Stimulated activated CD8-positive, alpha-beta memory T cell treated with anti-CD3 and anti-CD28 coated beads, Interleukin-12 subunit alpha, Interleukin-12 subunit beta, amount 100 ng/mL, for 4 hours (primary cell): Measurements from ENCODE around the gene DOCK10.
"Not testable (repeated sequence)": the region's sequence is repeated elsewhere in the genome, so short reads cannot be mapped to it uniquely, and the experiment has no call there.

Experiments used
- DNase-seq: peaks from one replicate; pipeline ENCODE4 v3.0.0-alpha.2; 2020; ENCODE audit warnings: low read depth

The DOCK10 gene

DNA sequence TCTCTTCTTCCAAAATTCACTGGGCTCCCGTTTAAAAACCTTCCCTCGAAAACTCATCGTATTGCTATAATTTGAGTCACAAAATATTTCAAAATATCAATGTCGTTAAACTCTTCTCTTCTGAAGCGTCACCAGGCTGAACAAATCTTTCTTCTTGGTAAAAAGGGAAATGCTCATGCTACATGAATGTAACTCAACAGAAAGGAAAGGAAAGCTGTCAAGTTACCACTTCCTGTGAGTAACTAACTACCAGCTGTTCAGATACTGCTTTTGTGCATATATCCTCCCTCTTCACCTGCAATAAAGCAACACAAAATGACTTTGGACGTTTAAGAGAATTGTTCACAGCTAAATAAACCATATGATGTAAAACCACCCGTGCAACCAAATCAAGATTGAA, 95.4 kb downstream of the DOCK10 start:
- DNase-seq = no peak

DNA sequence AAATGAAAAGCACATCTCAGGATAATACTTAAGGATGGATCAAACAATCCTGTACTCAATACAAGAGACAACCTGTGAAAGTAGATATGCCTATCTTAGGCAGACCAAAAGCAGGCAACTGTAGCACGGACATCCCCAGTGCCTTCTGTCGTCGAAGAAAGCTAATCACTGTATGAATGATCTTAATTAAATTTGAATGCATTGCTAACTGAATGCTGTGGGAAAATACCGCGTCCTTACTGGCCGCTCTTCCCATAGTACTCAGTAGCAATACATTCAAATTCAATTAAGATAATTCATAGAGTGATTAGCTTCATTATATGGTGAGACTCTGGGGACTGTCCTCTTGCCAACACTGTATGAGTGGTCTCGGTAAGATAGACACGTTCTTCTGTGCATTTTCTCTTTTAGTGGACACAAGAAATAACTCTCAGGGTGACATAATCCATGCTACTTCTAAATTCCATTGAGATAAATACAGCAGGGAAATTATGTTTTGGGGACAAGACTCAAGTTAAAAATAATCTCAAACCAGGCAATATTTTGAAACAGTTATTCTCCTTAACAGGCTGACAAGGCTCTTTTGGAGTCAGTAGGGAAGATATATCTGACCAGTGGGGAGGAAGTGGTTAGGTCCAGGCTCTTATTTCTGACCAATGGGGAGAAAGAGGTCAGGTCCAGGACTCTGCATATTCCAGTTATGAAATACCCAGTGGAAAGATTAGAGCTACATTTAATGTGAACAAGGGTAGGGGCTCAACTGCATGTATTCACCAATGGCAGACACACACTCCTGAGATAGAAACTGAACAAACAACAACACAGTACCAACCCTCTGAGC, 97.3 kb downstream of the DOCK10 start:
- DNase-seq = no peak

DNA sequence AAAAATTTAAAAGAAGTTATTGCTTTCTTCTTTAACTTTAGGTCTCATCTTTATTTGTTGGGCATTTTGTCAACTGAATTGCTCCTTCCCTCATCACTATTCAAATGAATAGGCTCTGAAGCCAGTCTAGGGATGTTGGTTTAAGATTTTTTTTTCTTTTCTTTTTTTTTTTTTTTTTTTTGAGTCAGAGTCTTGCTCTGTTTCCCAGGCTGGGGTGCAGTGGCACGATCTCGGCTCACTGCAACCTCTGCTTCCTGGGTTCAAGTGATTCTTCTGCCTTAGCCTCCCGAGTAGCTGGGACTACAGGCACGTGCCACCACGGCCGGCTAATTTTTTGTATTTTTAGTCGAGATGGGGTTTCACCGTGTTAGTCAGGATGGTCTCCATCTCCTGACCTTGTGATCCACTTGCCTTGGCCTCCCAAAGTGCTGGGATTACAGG, 98.6 kb downstream of the DOCK10 start:
- DNase-seq = not testable (repeated sequence)

DNA sequence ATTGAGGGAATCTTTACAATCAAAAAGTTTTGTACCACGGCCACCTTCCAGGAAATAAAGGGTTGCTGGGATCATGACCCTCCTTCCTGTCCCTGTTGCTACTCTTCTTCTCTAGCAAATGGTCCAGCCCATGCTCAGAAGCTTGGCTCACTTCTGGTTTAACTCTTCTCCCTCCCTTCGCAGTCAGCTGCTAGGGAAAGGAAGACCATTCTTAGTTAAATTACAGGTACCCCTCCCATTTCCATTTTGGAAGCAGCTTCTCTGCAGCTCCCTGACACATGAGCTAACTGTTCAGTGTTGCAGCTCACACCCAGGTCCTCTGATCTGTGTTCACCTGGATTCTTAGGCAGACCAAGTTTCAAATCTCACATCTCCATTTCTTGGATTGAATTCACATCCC, 100.3 kb downstream of the DOCK10 start:
- no peak for DNase-seq

DNA sequence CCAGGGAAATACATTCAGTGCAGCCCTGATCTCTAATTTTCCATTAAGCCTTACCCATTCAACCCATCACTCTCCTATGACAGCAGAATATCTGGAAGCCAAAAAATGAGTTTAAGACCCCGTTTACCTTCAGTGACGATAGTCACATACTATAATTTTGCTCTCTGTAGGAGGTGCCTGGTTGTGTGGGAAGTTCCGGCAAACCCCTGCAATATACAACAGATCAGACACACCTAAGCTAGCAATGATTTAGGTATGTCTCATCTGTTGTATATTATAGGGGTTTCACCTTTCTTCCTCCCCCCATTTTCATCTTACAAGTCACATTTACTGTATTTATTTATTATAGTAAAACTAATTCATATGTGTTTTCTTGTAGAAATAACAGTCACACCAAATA, 101.7 kb downstream of the DOCK10 start:
- DNase-seq = no peak

DNA sequence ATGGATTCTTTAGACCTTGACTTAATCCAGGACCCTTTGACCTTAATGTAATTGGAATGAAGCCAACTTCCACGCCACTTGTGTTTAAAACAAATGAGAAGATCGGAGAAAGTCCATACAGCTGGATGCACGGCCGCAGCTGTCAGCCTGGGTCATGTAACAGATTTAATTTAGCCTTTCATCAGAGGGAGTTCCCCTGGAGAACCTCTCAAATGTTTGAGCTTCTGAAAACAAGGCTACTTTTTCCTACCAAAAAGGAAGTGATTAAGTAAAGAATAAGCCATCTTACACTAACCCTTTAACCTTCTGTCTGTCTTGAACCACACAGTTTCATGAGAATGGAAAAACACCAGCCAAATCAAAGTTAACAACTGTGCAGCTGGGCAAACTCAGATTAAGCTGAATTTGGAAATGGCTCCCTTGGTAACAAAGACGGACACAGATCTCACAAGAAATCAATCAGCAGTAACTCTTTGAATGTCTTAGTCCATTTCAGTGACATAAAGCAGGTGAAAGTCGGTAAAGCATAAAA, 103.6 kb downstream of the DOCK10 start:
- DNase-seq = no peak

DNA sequence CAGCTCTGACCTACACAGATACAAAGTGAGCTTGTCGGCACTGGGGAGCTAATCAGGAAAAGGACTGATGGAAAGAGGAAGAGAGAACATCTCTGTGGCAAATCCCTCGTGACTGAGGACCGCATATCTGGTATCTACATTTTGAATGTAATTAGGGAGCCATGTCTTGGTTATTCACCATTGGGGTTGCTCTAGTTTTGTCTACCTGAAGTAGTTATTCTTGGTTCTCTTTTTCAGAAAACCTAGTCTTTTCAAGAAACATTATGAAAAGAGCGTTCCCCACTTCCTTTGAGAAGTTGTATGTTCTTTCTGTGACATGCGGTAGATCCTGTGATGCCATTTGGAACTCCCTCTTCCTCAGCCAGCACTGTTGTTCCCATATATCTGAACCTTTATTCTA, 104.4 kb downstream of the DOCK10 start:
- no peak for DNase-seq

DNA sequence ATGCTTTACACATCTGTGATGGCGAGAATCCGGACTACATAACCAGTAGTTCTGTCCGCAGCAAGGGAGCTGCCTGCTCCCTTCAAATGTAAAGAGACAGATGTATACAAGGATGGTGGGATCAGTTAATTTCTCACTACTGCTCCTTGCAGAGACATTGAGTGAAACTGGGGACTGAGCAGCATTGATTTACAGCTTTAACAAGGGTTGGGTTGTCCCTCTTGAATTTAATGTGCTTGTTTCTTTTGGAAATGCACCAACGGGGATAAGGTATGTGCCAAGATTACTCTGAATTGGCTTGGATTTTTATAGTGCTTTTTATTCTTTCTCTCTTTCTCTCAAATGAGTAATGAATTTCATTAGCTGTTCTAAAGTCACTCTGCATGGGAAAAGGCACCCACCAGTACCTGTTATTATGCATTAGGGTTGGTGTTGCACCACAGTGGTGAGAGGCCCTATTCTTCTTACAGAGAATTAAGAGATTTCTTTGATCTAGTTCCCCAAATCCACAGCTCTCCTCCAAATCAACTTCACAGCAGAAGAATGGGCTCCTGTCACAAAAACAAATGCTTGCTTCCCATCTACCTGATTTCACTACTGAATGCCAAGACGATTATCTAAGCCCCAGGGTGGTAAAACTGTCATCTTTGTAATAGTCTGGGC, 107.6 kb downstream of the DOCK10 start:
- DNase-seq = no peak

DNA sequence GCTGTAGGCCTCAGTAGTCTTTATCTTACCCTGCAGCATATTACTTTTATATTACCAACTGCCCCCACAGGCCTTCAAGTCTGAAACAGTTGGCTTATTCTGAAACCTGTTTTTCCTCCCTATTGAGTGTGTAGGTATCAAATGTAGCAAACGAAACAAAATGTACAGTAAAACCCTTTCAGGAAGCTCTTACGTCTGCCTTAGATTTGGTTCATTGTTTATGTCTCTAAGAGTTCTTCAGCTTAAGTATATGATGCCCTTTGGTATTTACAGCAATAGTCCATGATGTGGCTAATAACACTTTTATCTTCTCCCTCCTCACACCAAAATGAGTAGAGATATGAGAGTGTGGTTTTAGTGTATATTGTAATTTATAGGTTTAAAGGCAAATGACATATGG, 108.8 kb downstream of the DOCK10 start:
- no peak for DNase-seq

DNA sequence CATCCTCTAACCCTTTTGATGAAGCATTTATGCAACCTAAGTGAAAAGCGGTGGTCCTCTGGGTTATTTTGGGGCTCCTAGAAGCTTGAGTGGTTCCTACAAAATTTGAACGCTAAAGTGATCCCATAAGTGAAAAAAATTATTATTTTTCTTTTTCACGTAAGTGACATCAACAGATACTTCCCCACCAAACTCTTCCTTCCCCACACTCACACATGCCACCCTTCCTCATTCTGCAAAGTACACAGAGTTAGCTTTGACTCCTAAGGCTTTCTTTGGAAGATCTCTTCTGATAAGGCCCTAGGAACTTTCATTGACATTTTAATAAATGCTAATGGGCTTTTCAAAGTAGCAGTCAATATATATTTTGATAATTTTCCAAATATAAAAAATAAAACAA, 109.7 kb downstream of the DOCK10 start:
- no peak for DNase-seq

DNA sequence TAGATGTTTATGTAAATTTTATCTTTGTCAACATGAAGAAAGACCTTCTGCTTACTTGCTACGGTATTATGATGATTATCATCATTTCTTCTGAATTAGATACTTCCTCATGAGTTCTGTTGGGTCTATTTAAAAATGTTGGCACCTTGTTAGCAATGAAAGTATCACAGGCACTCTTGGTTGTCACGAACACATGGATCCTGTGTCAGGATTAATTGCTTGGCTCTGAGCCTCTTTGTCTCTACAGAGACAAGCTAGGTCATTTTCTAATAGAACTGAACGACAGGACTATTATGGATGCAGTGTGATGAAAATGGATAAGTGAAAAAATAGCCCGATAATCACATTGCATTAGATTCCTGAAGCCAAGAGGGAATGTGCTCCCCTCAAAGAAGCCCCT, 110.3 kb downstream of the DOCK10 start:
- DNase-seq = no peak

DNA sequence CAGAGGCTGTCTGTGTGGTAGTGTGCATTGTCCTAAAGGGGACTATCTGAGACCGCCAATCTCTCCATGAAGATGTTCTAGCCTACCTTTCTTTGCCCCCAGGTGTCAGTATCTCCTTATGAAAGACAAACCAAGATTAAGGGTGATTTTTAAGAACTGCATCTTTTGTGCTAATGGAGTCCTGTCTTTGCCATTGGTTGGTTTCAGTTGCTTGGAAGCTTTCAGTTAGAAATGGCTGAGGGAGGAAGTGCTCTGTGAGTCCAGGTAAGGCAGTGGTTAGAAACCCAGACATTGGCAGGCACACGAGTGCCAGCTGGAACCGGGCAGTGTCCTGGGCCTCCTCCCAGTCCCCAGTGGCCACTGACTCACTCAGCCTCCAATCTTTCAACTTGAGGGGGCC, 111.3 kb downstream of the DOCK10 start:
- no peak for DNase-seq

DNA sequence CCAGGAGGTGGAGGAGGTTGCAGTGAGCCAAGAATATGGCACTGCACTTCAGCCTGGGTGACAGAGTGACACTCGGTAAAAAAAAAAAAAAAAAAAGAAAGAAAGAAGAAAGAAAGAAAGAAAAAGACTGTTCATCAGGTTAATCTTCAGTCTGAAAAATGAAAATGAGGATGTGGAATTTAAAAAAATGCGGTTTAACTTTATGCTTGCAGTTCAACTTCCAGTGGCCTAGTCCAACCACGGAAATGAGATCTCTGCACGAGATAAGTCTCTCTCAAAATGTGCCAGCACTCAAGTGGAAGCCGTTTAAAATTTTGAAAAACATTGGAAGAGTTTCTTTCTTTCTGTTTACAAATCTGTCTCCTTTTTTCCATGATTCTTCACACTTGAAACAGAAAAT, 112.1 kb downstream of the DOCK10 start:
- no peak for DNase-seq

DNA sequence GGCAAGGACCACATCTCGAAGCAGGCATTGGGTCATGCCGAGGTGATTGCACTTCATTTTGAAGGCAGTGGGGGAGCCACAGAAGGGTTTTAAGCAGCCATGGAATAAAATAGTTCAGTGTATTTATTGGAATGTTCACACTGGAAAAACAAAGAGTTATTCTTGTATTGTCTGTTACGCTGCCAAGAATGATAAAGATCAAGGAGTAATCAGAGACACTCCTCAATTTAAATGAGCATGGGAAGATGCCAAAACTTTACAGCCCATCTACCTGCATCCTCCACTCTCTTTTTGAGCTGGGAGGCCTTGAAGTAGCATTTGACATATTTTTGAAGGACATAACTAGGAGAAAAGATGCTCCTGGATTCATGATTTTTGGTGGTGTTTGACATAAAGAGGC, 112.8 kb downstream of the DOCK10 start:
- DNase-seq = no peak

DNA sequence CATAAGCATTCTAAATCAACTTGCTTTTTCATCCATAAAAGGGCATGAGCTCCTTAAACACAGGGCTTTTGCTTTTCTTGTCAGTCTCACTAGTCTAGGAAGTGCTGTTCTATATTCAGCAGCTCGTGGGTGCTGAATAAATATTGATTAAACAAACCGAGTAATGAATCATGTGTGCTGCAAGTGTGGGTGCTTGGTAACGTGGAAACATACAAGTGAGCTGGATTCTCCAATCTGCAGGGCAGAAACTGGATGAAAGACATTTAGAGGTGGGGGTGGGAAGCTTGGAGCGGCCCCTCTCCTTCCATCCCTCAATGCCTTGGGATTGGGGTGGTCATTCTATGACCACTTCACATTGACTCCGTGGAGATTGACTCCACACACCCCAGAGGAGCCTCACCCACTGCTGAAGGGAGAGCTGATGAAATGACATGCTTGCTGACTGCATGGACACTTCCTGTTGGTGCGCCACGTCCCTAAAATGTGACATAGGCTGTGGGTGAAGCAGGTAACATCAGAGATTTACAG, 114.6 kb downstream of the DOCK10 start:
- DNase-seq = peak; percentile 38

DNA sequence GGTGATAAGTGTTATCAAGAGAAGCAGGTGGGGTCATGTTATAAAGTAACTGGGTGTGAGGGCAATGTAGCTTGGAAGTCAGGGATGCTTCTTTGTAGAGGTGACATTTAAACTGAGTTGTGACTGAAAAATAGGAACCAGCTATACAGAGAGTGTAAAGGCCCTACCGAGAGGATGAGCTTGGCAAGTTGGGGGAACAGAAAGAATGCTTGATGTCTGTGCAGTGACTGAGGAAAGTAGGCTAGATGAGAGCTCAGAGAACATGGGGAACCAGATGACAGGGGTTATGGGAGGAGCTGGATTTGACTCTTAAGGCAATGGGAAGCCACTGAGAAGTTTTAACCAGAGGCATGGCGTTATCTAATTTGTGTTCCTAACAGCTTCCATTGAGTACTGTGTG, 115.3 kb downstream of the DOCK10 start:
- DNase-seq = no peak

DNA sequence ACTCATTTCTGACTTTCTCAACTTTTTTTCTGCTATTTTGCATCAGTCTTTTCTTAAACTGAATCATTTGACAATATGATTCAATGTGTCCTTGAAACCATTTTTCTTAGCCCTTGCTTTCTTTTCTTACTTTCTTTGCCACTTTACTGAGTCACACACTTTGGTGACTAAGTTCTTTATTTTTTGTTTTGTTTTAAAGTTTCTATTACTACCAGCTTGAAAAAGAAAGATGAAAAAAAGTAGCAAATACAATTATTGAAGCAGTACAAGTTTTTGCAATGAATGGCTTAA, 116.5 kb downstream of the DOCK10 start:
- no peak for DNase-seq

DNA sequence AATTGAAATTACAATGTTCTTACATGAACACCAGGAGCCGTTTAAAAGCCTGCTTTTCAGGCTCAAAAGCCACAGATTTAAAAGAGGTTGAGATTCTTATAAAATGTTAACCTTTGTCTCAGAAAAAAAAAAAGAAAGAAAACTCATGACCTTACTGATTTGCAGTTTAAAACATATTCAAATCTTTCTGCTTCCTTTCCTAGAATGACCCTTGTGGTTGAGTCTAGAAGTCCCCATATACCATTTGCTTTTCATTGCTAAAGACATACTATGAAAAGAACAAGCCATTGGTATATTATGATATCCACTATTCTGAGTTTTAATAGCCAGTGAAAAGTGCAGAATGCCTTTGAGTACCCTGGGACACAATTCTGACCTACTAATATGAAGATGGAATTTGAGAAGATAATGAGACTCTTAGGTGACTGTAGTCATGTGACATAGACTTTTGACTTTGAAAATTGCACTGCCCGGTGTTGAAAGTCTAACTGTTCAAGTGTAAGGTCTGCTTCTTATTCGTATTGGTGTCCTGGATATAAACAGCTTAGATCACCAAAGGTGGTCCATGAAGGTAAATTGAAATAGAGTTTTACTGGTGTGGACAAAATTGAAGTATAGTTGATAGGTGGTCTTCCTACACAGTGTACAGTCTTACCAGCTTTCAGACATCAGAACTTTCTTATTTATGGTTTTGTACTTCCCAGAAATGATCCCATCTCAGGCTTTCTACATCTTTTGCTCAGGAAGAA, 117.0 kb downstream of the DOCK10 start:
- no peak for DNase-seq

DNA sequence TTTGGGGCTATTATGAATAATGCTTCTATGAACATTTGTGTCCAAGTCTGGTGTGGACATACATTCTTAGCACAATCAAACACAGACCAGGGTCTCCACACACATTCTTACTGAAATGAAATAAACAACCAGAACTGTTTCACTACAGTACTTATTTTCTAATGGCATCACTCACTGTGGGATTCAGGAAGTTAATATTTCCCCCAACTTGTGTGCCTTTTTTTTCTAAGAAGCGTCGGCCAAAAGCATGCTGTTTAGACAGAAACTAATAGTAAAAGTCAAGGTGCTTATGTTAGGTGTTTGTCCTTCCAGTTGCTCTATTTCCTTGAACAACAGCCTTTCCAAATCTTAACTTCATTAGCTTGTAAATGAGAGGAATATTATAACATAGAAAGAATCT, 117.6 kb downstream of the DOCK10 start:
- DNase-seq = no peak

DNA sequence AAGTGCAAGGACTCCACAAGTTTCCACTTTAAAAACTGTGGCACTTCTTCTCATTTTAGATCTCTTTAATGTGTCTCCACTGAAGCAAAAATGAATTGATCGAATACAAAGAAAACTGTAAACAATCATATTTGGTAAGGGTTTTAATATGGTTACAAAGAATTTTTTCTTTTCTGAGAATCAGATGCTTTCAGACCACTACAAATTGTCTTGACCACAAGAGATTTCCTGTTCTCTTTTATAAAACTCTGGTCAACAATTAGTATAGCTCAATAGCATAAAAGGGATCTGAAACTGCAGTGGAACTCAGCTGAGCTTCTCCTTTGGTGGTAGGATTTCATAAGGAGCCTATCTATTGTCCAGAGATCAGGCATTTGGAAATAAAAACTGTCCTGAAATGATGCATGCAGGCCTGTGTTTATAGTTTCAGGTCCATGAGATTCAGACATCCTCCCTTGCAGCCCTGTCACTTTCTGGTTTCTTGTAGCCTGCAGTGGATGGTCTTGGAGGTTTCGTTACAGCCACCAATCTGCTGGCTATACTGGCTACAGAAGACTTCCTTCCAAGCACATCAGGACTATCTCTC, 120.0 kb downstream of the DOCK10 start:
- DNase-seq = no peak

DNA sequence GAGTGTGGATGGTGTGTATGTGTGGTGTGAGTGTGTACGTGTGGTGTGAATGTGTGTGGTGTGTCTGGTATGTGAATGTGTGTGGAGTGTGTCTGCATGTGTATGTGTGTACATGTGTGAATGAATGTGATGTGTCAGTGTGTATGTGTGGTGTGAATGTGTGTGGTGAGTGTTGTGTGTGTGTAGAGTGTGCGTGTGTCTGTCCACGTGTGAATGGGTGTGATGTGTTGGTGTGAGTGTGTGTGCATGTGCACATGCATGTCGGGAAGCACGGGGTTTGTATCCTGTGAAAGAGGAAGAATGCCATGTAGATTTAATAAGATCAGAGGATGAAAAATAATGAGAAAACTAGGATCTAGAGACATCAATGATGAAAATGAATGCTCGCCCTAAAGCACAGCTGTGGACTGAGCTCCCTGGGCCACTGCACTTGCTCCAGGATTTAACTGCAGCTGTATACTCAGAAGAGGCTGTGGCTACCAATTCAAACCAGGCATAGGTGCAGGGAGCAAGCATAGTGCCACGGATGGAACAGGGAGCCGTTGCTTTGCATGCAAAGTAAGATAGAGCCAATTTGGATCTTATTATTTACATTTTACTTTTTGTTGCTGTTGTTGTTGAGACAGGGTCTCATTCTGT, 122.7 kb downstream of the DOCK10 start:
- DNase-seq = no peak
